HepG2 (cell line): ENCODE data around the gene LSMEM2. TPM values are rescaled to one million over a fixed set of nuclear protein-coding genes. Genes with fewer than 3 reads are reported as not detected.

Experiments used
- HNF4A ChIP-seq: sonication (generic); formaldehyde crosslinking; IDR thresholded peaks from 2 replicates; pipeline ENCODE4 v1.4.0; 2020; ENCODE audit warnings: missing genetic modification reagents
- ISX ChIP-seq: sonication (generic); formaldehyde crosslinking; conservative IDR thresholded peaks from 2 replicates; pipeline ENCODE4 v1.5.0; 2020; ENCODE audit warnings: missing genetic modification reagents
- MAF1 ChIP-seq: sonication (generic); formaldehyde crosslinking; IDR thresholded peaks from 2 replicates; pipeline ENCODE4 v1.5.0; 2020; ENCODE audit warnings: missing genetic modification reagents, borderline replicate concordance
- NFATC3 ChIP-seq: sonication (generic); formaldehyde crosslinking; IDR thresholded peaks from 2 replicates; pipeline ENCODE4 v1.5.1; 2020; ENCODE audit warnings: mild to moderate bottlenecking, missing genetic modification reagents
- PHB2 ChIP-seq: fragments of 450-650 bp; IDR thresholded peaks from 2 replicates; pipeline ENCODE4 v1.6.1; 2018; ENCODE audit not compliant: partially characterized antibody
- RAD21 ChIP-seq: fragments of 450-650 bp; formaldehyde crosslinking; IDR thresholded peaks from 2 replicates; pipeline ENCODE4 v1.5.0; 2020; ENCODE audit warnings: mild to moderate bottlenecking
- TRIM22 ChIP-seq: fragments of 450-650 bp; IDR thresholded peaks from 2 replicates; pipeline ENCODE4 v1.6.1; 2017
- ZBTB3 ChIP-seq: sonication (generic); formaldehyde crosslinking; IDR thresholded peaks from 2 replicates; pipeline ENCODE4 v1.4.0; 2020; ENCODE audit warnings: low read depth, mild to moderate bottlenecking, moderate library complexity, missing genetic modification reagents, borderline replicate concordance
- ZFP82 ChIP-seq: sonication (generic); formaldehyde crosslinking; IDR thresholded peaks from 2 replicates; pipeline ENCODE4 v1.5.1; 2020; ENCODE audit warnings: mild to moderate bottlenecking, missing genetic modification reagents, borderline replicate concordance
- ZNF160 ChIP-seq: sonication (generic); formaldehyde crosslinking; IDR thresholded peaks from 2 replicates; pipeline ENCODE4 v1.8.0; 2022; ENCODE audit warnings: mild to moderate bottlenecking, inconsistent platforms, missing genetic modification reagents
- ZNF468 ChIP-seq: sonication (generic); formaldehyde crosslinking; IDR thresholded peaks from 2 replicates; pipeline ENCODE4 v1.8.0; 2022; ENCODE audit warnings: mild to moderate bottlenecking, moderate library complexity, missing genetic modification reagents
- ZNF484 ChIP-seq: sonication (generic); formaldehyde crosslinking; IDR thresholded peaks from 2 replicates; pipeline ENCODE4 v1.5.1; 2020; ENCODE audit warnings: mild to moderate bottlenecking, low read depth, missing genetic modification reagents, borderline replicate concordance
- ZNF674 ChIP-seq: sonication (generic); formaldehyde crosslinking; IDR thresholded peaks from 2 replicates; pipeline ENCODE4 v1.5.0; 2020; ENCODE audit warnings: low read depth, mild to moderate bottlenecking, missing genetic modification reagents
- ZNF703 ChIP-seq: sonication (generic); formaldehyde crosslinking; IDR thresholded peaks from 2 replicates; pipeline ENCODE4 v1.5.1; 2020; ENCODE audit warnings: missing genetic modification reagents, mild to moderate bottlenecking, moderate library complexity, borderline replicate concordance
- ZSCAN21 ChIP-seq: sonication (generic); formaldehyde crosslinking; IDR thresholded peaks from 2 replicates; pipeline ENCODE4 v1.8.0; 2022; ENCODE audit warnings: mild to moderate bottlenecking, missing genetic modification reagents, moderate library complexity, borderline replicate concordance
- polyA plus RNA-seq, 8 experiments: library from polyadenylated mRNA; depleted of rRNA in 3 of 8; stranded (reverse) in 7 of 8; unstranded in 1 of 8; fragments of >200 nt; fragmentation: Illumina TruSeq in 4 of 8; extraction: Trizol in 4 of 8; gene quantifications; 2 replicates each; pipeline versions ENCODE4 v1.2.1 to v1.2.3, GENCODE V29; 2011 to 2016; ENCODE audit warnings: low read depth in 4 of 8, missing spikeins in 1 of 8, mixed read lengths in 1 of 8; ENCODE audit not compliant: insufficient read depth in 1 of 8
- total RNA-seq, 5 experiments: library from RNA; depleted of rRNA; stranded (reverse); fragments of >200 nt; fragmentation: Illumina TruSeq; extraction: Trizol; gene quantifications; 2 replicates each; pipeline ENCODE4 v1.2.3, GENCODE V29; 2016; ENCODE audit warnings: low read depth in 1 of 5
- TF ChIP-seq, protein P1 (sequence below): sonication (generic); formaldehyde crosslinking; IDR thresholded peaks from 2 replicates; pipeline ENCODE4 v1.4.0; 2020; ENCODE audit warnings: missing genetic modification reagents, borderline replicate concordance
- TF ChIP-seq, protein P2 (sequence below): sonication (generic); formaldehyde crosslinking; IDR thresholded peaks from 2 replicates; pipeline ENCODE4 v1.5.1; 2020; ENCODE audit warnings: missing genetic modification reagents, mild to moderate bottlenecking, borderline replicate concordance
- TF ChIP-seq, protein P3 (sequence below): sonication (generic); formaldehyde crosslinking; conservative IDR thresholded peaks from 2 replicates; pipeline ENCODE4 v1.8.0; 2022; ENCODE audit warnings: low read depth, missing genetic modification reagents
- TF ChIP-seq, protein P4 (sequence below): fragments of 450-650 bp; IDR thresholded peaks from 2 replicates; pipeline ENCODE4 v1.6.1; 2017; ENCODE audit warnings: mild to moderate bottlenecking

Gene LSMEM2
- total and polyA plus RNA-seq, 2 of the 13 experiments (the other 11 are each of a cell fraction or from before 2014, with no cell fraction given) = 0.07 to 0.41 TPM

- TF ChIP-seq, protein P1, sequence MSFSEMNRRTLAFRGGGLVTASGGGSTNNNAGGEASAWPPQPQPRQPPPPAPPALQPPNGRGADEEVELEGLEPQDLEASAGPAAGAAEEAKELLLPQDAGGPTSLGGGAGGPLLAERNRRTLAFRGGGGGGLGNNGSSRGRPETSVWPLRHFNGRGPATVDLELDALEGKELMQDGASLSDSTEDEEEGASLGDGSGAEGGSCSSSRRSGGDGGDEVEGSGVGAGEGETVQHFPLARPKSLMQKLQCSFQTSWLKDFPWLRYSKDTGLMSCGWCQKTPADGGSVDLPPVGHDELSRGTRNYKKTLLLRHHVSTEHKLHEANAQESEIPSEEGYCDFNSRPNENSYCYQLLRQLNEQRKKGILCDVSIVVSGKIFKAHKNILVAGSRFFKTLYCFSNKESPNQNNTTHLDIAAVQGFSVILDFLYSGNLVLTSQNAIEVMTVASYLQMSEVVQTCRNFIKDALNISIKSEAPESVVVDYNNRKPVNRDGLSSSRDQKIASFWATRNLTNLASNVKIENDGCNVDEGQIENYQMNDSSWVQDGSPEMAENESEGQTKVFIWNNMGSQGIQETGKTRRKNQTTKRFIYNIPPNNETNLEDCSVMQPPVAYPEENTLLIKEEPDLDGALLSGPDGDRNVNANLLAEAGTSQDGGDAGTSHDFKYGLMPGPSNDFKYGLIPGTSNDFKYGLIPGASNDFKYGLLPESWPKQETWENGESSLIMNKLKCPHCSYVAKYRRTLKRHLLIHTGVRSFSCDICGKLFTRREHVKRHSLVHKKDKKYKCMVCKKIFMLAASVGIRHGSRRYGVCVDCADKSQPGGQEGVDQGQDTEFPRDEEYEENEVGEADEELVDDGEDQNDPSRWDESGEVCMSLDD (CRISPR knock-in tag) = peak; percentile 76; the same call in 1 of the 2 replicates
- TF ChIP-seq ZNF674 (CRISPR knock-in tag) (no peak), ZNF703 (CRISPR knock-in tag) (peak; percentile 93; the same call in 1 of the 2 replicates), ZSCAN21 (CRISPR knock-in tag) (no peak; the same call in 1 of the 2 replicates), PHB2 (no peak), NFATC3 (no peak), ZBTB3 (CRISPR knock-in tag) (no peak), MAF1 (CRISPR knock-in tag) (0 out of 2 replicates have a peak, but pooled peaks have one; percentile 27), TRIM22 (no peak), ZNF484 (CRISPR knock-in tag) (no peak), ZNF160 (CRISPR knock-in tag) (peak; percentile 76), ZNF468 (CRISPR knock-in tag) (no peak), HNF4A (CRISPR knock-in tag) (peak; percentile 72), ISX (CRISPR knock-in tag) (no peak), RAD21 (CRISPR knock-in tag) (peak; percentile 100), ZFP82 (CRISPR knock-in tag) (peak; percentile 73; the same call in 1 of the 2 replicates)
- TF ChIP-seq, protein P2, sequence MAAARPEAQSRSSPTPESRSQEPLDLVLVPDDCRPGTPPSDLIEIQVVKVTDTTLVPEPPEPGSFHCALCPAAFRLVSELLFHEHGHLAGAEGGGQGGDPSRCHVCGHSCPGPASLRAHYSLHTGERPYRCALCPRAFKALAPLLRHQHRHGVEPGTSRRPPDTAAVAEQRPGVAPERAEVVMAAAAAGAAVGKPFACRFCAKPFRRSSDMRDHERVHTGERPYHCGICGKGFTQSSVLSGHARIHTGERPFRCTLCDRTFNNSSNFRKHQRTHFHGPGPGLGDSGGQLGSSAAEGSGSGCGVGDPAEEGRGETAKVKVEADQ (CRISPR knock-in tag) = peak; percentile 49; the same call in 1 of the 2 replicates
- TF ChIP-seq, protein P3, sequence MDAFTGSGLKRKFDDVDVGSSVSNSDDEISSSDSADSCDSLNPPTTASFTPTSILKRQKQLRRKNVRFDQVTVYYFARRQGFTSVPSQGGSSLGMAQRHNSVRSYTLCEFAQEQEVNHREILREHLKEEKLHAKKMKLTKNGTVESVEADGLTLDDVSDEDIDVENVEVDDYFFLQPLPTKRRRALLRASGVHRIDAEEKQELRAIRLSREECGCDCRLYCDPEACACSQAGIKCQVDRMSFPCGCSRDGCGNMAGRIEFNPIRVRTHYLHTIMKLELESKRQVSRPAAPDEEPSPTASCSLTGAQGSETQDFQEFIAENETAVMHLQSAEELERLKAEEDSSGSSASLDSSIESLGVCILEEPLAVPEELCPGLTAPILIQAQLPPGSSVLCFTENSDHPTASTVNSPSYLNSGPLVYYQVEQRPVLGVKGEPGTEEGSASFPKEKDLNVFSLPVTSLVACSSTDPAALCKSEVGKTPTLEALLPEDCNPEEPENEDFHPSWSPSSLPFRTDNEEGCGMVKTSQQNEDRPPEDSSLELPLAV (CRISPR knock-in tag) = no peak
- TF ChIP-seq, protein P4, sequence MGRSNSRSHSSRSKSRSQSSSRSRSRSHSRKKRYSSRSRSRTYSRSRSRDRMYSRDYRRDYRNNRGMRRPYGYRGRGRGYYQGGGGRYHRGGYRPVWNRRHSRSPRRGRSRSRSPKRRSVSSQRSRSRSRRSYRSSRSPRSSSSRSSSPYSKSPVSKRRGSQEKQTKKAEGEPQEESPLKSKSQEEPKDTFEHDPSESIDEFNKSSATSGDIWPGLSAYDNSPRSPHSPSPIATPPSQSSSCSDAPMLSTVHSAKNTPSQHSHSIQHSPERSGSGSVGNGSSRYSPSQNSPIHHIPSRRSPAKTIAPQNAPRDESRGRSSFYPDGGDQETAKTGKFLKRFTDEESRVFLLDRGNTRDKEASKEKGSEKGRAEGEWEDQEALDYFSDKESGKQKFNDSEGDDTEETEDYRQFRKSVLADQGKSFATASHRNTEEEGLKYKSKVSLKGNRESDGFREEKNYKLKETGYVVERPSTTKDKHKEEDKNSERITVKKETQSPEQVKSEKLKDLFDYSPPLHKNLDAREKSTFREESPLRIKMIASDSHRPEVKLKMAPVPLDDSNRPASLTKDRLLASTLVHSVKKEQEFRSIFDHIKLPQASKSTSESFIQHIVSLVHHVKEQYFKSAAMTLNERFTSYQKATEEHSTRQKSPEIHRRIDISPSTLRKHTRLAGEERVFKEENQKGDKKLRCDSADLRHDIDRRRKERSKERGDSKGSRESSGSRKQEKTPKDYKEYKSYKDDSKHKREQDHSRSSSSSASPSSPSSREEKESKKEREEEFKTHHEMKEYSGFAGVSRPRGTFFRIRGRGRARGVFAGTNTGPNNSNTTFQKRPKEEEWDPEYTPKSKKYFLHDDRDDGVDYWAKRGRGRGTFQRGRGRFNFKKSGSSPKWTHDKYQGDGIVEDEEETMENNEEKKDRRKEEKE = no peak
These were observed 18.6 kb upstream of the LSMEM2 start (continued) for GRCh38 chr3:50260027-50260941.
